SH-SY5Y (cell line): Measurements from ENCODE around the gene MAN1A1.

Experiments used
- GATA2 ChIP-seq: IDR thresholded peaks from 2 replicates; pipeline ENCODE4 v1.6.1; 2011; ENCODE audit warnings: mild to moderate bottlenecking, low read depth, low read length
- GATA3 ChIP-seq: IDR thresholded peaks from 2 replicates; pipeline ENCODE4 v1.6.1; 2011; ENCODE audit warnings: low read depth, mild to moderate bottlenecking, low read length, moderate library complexity

DNA sequence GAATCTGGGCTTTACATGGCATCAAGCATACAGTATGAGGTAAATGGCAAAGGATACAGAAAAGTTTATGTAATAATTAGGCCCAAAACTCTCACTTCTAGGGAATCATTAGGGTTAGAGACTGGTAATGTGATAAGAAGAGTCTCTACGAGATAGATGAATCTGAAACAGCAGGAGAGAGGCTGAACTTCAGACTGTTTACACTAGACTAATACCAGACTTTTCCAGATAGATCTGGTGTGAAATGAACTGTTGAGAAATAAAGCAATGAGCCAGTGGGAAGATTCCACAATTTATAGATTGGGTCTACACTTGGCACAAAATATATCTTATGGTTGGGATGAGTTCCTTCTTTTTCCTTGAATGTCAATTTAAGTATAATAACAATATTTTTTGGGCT lies 134.3 kb downstream of the MAN1A1 start:
- TF ChIP-seq GATA2 (no peak), GATA3 (no peak)
